GM19025 (cell line): Measurements from ENCODE around the gene ARHGDIG.

ENCODE experiments used
- ATAC-seq: cut with Tn5 transposase; IDR thresholded peaks from one replicate; pipeline ENCODE4 v1.9.1; 2021; ENCODE audit warnings: mild to moderate bottlenecking, low read depth, moderate library complexity; ENCODE audit not compliant: unreplicated experiment

ARHGDIG gene

GRCh38 chr16:279531-279930 is 860 bp upstream of the ARHGDIG start:
- no peak for ATAC-seq

DNA sequence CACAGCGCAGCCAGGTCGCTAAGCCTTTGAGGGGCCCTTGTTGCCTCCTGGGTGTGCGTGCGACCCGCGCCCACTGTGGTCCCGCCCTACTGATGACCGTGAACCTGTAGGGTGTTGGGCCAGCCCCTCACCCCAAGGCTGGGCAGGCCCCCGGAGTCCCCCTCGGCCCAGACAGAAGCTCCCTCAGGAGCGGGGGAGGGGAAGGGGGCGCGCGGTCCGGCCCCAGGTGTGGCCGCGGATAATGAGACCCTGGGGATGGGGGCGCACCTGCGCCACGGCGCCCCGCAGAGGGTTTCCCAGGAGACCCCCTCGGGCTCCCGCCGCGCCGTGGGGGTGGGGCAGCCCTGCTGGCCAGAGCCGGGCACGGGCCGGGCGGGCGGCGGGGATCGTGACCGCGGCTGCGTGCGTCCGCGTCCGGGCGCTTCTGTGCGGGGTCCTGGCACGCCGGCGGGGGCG is 358 bp upstream of the ARHGDIG start:
- no peak for ATAC-seq

GRCh38 chr16:280991-281659 is 734 bp downstream of the ARHGDIG start:
- ATAC-seq, result no peak

DNA sequence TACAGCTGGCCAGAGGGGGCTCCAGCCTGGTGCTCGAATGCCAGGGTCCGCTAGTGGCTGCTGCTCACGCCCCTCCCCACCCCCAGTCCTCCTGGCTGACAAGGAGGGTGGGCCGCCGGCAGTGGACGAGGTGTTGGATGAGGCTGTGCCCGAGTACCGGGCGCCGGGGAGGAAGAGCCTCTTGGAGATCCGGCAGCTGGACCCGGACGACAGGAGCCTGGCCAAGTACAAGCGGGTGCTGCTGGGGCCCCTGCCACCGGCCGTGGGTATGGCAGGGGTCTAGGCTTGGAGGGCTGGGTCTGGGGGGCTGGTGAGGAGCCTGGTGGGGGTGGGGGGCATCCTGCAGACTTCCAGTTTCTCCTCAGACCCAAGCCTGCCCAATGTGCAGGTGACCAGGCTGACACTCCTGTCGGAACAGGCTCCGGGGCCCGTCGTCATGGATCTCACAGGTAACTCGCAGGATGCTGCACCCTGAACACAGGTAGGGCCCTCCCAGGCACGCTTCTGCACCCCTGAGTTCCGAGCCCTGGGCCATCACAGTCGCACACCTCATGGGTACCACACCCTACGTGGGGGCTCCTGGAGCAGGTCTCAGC is 1.4 kb downstream of the ARHGDIG start:
- ATAC-seq, result no peak

GRCh38 chr16:282491-282890 is 2.1 kb downstream of the ARHGDIG start:
- no peak for ATAC-seq

DNA sequence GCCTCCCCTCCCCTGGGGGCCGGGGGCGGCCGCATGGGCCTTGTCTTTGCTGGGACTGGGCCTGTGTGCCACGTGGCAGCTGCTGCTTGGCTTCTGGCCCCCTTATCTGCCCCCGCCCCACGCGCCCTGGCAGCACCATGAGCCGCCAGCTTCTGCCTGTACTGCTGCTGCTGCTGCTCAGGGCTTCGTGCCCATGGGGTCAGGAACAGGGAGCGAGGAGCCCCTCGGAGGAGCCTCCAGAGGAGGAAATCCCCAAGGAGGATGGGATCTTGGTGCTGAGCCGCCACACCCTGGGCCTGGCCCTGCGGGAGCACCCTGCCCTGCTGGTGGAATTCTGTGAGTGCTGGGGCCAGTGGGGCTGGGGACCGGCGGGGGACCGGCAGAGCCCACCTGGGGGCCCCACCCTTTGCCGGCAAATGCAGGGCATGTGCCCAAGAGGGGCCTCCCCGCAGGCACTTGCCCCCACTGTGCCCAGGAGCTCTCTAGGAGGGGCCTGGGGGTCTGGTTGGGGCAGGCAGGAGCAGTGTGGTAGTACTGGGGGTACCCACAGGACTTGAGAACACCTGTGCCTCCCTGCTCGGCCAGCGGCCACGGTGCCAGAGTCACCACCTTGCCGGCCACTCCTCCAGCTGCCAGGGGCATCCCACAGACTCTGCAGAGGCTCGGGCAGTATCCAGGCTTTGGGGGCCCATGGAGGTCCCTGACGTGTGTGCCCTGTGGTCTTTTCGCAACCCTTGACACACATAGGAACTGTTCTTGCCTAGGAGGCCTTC is 2.8 kb downstream of the ARHGDIG start, which contains the start of gene PDIA2:
PDIA2 (plus strand) TSS at position 132 of the 773 bp plus-strand sequence; CDS start at position 138, 6 bp downstream.
- ATAC-seq, result no peak

- ATAC-seq, result no peak
These were observed 4.1 kb downstream of the ARHGDIG start for GRCh38 chr16:284204-285120.

GRCh38 chr16:285146-286055 is 5.0 kb downstream of the ARHGDIG start:
- no peak for ATAC-seq

GRCh38 chr16:286491-287297 is 6.3 kb downstream of the ARHGDIG start:
- ATAC-seq, result no peak

GRCh38 chr16:287298-287811 is 7.0 kb downstream of the ARHGDIG start:
- no peak for ATAC-seq

DNA sequence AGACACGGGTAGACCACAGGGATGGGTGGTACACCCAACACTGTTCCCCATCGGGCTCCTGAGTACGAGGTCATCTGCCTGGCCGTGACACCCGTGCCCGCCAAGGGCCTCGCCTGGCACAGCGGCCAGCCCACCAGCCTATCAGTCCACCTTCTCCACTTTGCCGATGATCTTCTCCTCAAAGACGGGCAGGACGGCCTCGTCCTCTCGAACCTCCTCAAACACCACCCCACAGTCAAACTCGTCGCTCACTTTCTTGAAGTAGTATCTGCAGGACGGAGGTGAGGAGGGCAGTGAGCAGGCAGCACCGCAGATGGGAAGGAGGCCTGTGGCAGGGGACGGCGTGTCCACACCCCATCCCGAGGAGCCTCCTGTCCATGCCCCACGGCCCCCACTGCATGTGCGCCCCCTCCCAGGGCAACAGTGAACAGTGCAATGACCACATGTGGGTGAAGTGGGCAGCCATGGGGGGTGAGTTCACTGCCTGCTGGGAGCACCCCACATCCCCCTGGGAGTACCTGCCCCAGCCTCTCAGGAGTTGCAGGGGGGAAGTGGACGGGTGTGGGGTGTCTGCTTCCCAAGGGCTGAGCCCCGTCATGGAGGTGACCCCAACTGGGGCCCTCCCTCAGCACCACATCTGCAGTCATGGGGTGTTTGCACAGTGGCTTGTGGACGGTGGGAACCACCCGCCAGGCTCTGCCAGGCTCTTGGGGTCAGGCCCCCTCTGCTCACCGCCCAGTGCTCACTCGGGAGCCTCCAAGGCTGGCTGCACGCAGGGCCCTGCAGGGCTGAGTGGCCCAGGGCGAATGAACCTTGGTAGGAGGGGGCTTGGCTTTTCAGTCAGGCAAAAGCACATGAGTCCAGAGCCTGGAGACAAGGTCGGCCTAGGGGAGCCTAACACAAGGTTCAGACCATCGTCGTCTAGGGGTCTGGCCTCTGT is 7.9 kb downstream of the ARHGDIG start:
- no peak for ATAC-seq

GRCh38 chr16:289395-289997 is 9.1 kb downstream of the ARHGDIG start:
- ATAC-seq, result no peak

- no peak for ATAC-seq
These were observed 9.8 kb downstream of the ARHGDIG start for GRCh38 chr16:290015-290680.

DNA sequence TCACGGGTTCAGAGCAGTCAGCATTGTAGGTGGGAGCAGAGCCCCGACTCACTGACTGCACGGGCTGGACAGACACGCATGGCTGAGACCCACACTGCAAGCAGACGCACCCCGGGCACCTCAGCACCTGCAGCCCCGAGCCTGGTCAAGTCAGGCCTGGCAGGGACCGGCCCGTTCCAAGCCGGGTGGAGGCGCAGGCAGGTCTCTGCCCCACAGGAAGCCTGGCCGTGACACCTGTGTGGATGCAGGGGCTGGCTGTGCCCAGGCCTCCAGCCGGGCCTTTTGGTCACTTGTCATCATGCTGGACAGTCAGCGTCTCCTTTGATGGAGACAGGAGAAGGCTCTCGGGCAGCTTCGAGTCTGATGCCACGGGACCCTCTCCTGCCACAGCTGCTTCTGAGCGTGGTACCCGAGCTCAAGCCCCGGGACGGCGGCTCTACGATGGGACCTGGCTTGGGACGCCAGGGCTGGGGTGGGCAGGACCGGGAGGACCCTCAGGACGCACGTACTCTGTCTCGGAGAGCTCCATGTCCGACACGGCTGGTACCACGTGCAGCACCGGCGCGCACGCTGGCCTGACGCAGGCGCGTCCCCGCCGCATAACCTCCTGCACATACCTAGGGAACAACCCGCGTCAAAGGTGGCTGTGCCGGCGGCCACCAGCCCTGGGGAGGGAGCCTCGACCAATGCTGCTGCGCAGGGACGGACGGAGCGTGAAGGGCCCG is 10.5 kb downstream of the ARHGDIG start:
- no peak for ATAC-seq

GRCh38 chr16:291539-291938 is 11.1 kb downstream of the ARHGDIG start:
- ATAC-seq, result no peak
